Measurements from ENCODE around the gene TNFRSF14. TPM values are rescaled to one million over a fixed set of nuclear protein-coding genes. Genes with fewer than 3 reads are reported as not detected.

Gene TNFRSF14
- total RNA-seq, 1 donor from 2014 or later, result 0.61 TPM

- no peak for DNase-seq (ENCODE audit: low read depth, low spot score)
- no peaks in the 10 kb centered on the region for H3K36me3 Mint-ChIP-seq (ENCODE audit: low read depth)
- no peaks in the 10 kb centered on the region for H3K27me3 Mint-ChIP-seq (ENCODE audit: low read depth)
- H3K9me3 Mint-ChIP-seq, result no peaks in the 10 kb centered on the region
- no peak overlapping the region for H3K4me3 Mint-ChIP-seq
- no peak for TF ChIP-seq CTCF (conservative IDR thresholded peaks at IDR 0.05)
- H3K4me1 Mint-ChIP-seq, result peaks cover 4% of the 10 kb centered on the region
- no peak overlapping the region for H3K27ac Mint-ChIP-seq (ENCODE audit: unreplicated experiment)
These were observed 2.1 kb upstream of the TNFRSF14 start for GRCh38 chr1:2553871-2554620.

GRCh38 chr1:2554621-2555387 lies 1.4 kb upstream of the TNFRSF14 start:
- Mint-ChIP-seq H3K9me3 (no peaks in the 10 kb centered on the region), H3K27ac (ENCODE audit: unreplicated experiment) (no peak overlapping the region), H3K4me1 (peaks cover 4% of the 10 kb centered on the region), H3K27me3 (ENCODE audit: low read depth) (no peaks in the 10 kb centered on the region), H3K4me3 (no peak overlapping the region), H3K36me3 (ENCODE audit: low read depth) (no peaks in the 10 kb centered on the region)
- TF ChIP-seq CTCF (conservative IDR thresholded peaks at IDR 0.05), result peak; percentile 45
- DNase-seq (ENCODE audit: low read depth, low spot score), result no peak

- H3K27me3 Mint-ChIP-seq (ENCODE audit: low read depth), result no peaks in the 10 kb centered on the region
- H3K4me1 Mint-ChIP-seq, result peaks cover 4% of the 10 kb centered on the region
- no peak overlapping the region for H3K4me3 Mint-ChIP-seq
- no peak for TF ChIP-seq CTCF (conservative IDR thresholded peaks at IDR 0.05)
- no peaks in the 10 kb centered on the region for H3K36me3 Mint-ChIP-seq (ENCODE audit: low read depth)
- H3K9me3 Mint-ChIP-seq, result no peaks in the 10 kb centered on the region
- DNase-seq (ENCODE audit: low read depth, low spot score), result no peak
- no peak overlapping the region for H3K27ac Mint-ChIP-seq (ENCODE audit: unreplicated experiment)
These were observed 416 bp upstream of the TNFRSF14 start for GRCh38 chr1:2555634-2556276.

DNA sequence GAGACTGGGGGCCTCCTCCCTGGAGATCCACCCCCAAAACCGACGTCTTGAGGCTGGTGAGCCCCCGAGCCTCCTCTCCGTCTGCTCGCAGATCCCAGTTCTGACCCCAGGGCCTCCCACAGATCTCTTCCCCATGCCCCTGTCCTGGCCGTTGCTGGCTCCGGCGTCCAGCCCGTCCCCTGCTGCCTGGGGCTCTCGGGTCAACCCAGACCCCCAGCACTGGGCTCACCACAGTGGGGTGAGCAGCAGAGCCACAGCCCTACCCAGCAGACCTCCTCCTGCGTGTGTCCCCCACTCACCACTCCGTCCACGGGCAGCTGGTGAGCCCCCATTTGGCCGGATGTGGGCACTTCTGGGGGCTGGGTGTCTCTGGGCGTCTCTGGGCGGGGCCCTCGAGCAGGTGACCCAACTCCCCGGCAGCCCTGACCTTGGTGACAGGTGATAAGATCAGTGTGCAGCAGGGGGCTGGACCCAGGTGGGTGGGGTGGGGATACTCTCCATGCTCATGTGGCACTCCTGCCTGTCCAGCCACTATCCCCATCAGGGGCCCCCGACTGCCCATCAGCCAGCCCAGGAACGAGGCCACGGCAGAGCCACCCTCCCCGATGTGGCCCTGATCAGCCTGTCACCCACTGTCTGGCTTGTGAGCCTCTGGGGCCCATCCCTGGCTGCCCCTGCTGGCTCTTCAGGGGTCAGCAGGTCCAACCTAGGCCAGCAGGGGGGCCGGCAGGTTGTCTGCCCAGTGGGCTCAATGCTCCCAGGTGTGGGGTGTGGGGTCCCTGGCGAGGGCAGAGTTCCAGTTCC lies 709 bp downstream of the TNFRSF14 start:
- Mint-ChIP-seq H3K36me3 (ENCODE audit: low read depth) (no peaks in the 10 kb centered on the region), H3K4me3 (no peak overlapping the region), H3K27me3 (ENCODE audit: low read depth) (no peaks in the 10 kb centered on the region), H3K27ac (ENCODE audit: unreplicated experiment) (peak overlapping the region; percentile 86), H3K4me1 (peaks cover 4% of the 10 kb centered on the region), H3K9me3 (no peaks in the 10 kb centered on the region)
- DNase-seq (ENCODE audit: low read depth, low spot score), result no peak
- TF ChIP-seq CTCF (conservative IDR thresholded peaks at IDR 0.05), result no peak
